Retinal pigment epithelial cell (primary cell): ENCODE data around the gene TLR1.

Source experiments
- DNase-seq: peaks from one replicate; pipeline ENCODE4 v3.0.0-alpha.2; 2010; ENCODE audit warnings: low read depth
- H3K4me3 ChIP-seq: 2 replicates; pipeline ENCODE4 v1.5.1; 2011; ENCODE audit warnings: mild to moderate bottlenecking, low read length, control low read depth, moderate library complexity
- CTCF ChIP-seq: conservative IDR thresholded peaks from 2 replicates; pipeline ENCODE4 v1.5.1; 2011; ENCODE audit warnings: low read depth, low read length, control low read depth, inconsistent platforms

TLR1 gene

GRCh38 chr4:38803833-38804653 is 548 bp downstream of the TLR1 start:
- no peak overlapping the region for H3K4me3 ChIP-seq
- no peak for DNase-seq
- no peak for TF ChIP-seq CTCF

DNA sequence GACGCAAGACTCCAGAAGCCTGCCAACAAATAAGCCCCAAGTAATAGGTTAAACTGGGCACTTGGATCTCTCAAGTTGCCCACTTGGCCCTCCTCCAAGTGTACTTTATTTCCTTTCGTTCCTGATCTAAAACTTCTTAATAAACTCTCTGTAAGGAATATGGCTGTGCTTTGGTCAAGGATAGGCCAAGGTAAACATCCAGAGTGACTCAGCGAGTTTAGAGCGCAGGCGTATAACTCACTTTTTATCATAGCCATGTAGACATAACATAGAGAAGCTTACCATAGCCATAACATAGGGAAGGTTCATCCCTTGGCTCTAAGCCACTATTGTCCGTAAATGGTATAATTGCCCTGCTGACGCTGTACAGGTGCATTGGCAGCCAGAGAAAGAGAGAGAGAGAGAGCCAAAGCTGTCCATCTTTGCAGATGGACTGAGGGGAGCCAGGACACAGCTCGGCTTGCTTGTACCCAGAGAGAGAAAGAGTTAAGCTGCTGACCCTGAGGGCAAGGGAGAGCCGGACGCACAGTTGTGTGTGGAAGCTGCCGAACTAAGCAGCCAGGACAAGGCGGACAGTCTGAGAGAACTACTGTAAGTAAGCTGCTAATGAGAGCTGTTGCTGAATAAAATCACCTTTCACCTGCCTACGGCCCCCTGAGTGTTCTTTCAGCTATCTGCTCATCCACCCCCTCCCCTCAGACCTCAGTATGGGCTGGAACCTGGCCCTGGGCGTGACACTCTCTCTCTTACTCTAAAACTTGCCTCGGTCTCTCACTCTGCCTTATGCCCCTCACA is 1.8 kb downstream of the TLR1 start:
- no peak for TF ChIP-seq CTCF
- no peak overlapping the region for H3K4me3 ChIP-seq
- no peak for DNase-seq

GRCh38 chr4:38800961-38801450 is 3.6 kb downstream of the TLR1 start:
- no peak overlapping the region for H3K4me3 ChIP-seq
- TF ChIP-seq CTCF = no peak
- DNase-seq = peak; percentile 15

DNA sequence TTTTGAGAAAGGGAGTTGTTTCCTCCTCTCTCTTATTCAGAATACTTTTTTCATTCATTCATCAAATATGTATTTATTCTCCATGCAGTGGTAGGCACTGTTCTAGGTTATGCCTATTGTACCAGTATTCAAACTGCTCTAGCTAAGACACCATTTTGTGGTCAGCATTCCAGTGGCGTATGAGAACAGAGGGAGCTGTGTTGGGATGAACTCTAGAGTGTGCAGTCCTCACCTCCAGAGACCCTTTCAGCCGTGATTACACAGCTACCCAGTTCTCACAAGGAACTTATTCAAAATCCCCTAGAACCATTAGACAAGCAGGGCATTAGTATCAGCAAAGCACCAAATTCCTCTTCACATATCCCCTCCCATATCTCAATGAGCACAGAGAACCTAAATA is 4.2 kb downstream of the TLR1 start:
- no peak for TF ChIP-seq CTCF
- no peak for DNase-seq
- no peak overlapping the region for H3K4me3 ChIP-seq

GRCh38 chr4:38795087-38795486 is 9.5 kb downstream of the TLR1 start:
- no peak for DNase-seq
- TF ChIP-seq CTCF = no peak
- no peak overlapping the region for H3K4me3 ChIP-seq

GRCh38 chr4:38794051-38794450 is 10.5 kb downstream of the TLR1 start:
- no peak overlapping the region for H3K4me3 ChIP-seq
- DNase-seq = no peak
- no peak for TF ChIP-seq CTCF

DNA sequence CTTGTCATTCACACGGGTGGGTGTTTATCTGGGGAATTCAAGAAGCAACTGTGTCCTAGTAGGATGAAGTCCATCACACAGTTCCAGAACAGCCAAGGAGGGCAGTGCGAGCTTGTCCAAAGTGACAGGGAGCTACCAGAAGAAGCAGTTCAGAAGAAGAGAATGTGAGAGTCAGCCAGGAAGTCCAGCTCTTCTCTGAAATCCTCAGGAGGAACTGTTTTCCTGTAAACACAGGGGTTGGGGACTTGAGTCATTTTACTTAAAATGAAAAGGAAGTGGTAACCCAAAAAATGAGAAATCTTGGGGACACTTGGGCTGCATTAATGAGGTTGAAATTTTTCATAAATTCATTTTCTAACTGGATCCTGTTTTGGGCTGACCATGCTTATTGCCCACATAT is 13.6 kb downstream of the TLR1 start:
- TF ChIP-seq CTCF = no peak
- no peak overlapping the region for H3K4me3 ChIP-seq
- no peak for DNase-seq
